Limb (tissue), 2 donors: ENCODE results near the gene UPF3A.
"Not testable (repeated sequence)": the region's sequence is repeated elsewhere in the genome, so short reads cannot be mapped to it uniquely, and the experiment has no call there.

ENCODE experiments used
- DNase-seq, 2 donors: peaks; one replicate each; pipeline ENCODE4 v3.0.0-alpha.2; 2016; ENCODE audit errors: extremely low spot score in 2 of 2

Gene UPF3A

DNA sequence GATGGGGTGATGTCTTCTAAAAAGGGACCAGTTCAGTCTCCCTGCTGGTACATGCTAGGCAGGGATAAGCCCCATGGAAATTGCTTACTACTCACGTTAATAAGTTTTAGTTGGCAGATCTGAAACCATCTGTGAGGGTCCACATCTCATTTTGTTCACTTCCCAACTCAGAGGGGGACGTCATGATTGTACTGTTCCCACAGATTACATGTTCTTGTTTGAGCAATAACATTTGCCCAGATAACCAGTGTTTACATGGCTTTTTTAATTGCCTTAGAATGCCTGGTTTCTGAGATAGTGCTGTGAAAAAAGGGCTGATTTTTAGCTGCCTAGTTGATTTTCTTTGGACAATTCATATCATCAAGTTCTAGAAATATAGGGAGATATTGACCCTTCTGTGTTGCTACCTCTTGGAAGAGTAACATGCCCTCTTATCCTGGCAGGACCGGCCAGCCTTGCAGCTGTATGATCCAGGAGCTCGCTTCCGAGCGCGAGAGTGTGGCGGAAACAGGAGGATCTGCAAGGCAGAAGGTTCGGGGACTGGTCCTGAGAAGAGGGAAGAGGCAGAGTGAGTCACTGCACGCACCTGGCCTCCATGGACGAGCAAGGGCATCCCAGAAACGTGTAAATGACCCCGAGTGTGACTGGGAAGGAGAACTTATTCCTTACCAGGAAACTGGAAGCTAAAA lies 23.1 kb downstream of the UPF3A start:
- no peak for DNase-seq

- DNase-seq: no peak
These were observed 27.7 kb downstream of the UPF3A start for GRCh38 chr13:114309086-114309485.

- DNase-seq: no peak
These were observed 28.5 kb downstream of the UPF3A start for GRCh38 chr13:114309806-114310410.

- DNase-seq: no peak
These were observed 29.6 kb downstream of the UPF3A start for GRCh38 chr13:114310956-114311355.

- no peak for DNase-seq
These were observed 30.0 kb downstream of the UPF3A start for GRCh38 chr13:114311387-114311786.

DNA sequence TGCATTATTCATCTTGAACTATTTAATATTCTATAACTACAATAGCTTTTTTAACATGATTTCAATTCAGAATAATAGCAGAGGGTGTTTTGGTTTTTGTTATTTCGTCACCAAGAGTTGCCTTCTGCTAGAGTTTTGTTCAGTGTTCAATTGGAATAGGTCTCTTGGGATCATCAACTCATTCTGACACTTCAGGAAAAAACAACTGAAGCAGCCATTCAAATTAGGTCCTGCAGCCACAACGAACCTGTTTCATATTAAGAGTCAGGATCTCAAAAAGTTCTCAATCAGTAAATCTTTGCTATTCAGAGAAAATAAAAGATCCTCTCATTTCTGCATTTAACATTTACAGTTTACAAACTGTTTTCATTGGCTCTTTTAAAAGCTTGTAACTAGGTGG lies 30.5 kb downstream of the UPF3A start:
- no peak for DNase-seq

DNA sequence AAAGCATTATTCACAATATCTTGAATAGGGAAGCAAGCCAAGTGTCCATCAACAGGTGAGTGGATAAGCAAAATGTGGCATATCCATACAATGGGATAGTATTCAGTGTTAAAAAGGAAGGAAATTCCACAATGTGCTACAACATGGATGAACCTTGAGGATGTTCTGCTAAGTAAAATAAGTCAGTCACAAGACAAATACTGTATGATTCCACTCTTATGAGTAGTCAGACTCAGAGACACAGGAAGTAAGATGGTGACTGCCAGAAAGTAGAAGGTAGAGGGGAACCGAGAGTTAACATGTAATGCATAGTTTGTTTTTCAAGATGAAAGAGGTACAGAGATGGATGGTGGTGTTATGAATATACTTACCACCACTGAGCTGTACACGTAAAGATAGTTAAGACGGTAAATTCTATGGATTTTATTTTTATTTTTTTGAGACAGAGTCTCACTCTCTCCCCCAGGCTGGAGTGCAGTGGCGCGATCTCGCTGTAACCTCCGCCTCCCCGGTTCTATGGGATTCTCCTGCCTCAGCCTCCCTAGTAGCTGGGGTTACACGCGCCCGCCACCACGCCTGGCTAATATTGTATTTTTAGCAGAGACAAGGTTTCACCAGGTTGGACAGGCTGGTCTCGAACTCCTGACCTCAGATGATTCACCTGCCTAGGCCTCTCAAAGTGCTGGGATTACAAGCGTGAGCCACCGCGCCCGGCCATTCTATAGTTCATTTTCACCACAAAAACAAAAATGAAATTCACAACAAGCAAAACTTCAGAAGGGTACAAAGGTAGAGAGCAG lies 31.9 kb downstream of the UPF3A start:
- no peak for DNase-seq

GRCh38 chr13:114314074-114314912 lies 32.9 kb downstream of the UPF3A start, which contains the start of gene CHAMP1:
CHAMP1 (plus strand) TSS chr13:114314503; CDS start chr13:114323843, 9,340 bp downstream.
- peak; percentile 94 to 97 for DNase-seq

GRCh38 chr13:114315074-114315785 lies 33.8 kb downstream of the UPF3A start:
- DNase-seq: no peak

GRCh38 chr13:114318624-114319023 lies 37.2 kb downstream of the UPF3A start:
- DNase-seq: no peak

DNA sequence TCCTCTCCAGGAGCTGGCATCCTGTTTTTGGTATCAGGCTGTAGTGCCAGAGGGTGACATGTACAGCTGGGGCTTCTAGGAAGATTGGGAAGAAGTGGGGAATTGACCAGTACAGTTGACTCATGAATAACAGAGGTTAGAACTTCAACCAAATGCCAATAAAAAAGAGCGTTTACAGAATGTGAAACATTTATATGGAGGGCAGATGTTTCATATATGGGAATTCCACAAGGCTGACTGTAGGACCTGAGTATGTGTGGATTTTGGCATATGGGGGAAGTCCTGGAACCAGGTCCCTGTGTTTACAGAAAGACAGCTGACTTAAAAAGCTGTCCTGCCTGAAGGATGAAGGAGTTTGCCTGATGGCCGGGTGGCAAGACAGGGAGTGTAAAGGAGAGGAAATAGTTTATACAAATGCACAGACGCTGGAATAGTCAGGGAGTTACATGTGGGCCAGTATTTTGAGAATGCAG lies 38.1 kb downstream of the UPF3A start:
- DNase-seq: no peak

GRCh38 chr13:114320065-114320464 lies 38.7 kb downstream of the UPF3A start:
- DNase-seq: no peak

GRCh38 chr13:114321256-114321655 lies 39.9 kb downstream of the UPF3A start:
- DNase-seq: no peak

DNA sequence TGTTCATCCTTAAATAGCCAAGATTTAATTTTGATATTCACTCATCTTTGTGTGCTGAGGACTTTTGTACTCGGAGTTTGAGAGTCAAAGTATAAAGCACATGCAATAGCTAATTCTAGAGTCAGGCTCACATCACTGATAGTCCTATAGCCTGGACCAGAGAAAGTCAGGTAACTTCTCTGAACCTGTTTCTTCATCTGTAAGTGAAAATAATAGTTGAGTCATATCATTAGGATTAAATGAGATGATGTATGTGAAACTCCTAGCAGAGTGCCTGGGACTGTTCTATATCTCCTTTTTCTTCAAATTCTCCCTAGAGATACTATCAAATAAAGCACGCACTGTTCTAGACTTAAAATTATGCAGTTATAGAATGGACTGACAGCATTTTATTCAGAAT lies 41.9 kb downstream of the UPF3A start:
- no peak for DNase-seq

- no peak for DNase-seq
These were observed 42.9 kb downstream of the UPF3A start for GRCh38 chr13:114324334-114324733.

DNA sequence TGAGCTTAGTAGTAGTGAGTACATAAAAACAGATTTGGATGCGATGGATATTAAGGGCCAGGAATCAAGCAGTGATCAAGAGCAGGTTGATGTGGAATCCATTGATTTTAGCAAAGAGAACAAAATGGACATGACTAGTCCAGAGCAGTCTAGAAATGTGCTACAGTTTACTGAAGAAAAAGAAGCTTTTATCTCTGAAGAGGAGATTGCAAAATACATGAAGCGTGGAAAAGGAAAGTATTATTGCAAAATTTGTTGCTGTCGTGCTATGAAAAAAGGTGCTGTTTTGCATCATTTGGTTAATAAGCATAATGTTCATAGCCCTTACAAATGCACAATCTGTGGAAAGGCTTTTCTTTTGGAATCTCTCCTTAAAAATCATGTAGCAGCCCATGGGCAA lies 44.3 kb downstream of the UPF3A start:
- DNase-seq: no peak

- no peak for DNase-seq
These were observed 46.6 kb downstream of the UPF3A start for GRCh38 chr13:114328034-114328433.

DNA sequence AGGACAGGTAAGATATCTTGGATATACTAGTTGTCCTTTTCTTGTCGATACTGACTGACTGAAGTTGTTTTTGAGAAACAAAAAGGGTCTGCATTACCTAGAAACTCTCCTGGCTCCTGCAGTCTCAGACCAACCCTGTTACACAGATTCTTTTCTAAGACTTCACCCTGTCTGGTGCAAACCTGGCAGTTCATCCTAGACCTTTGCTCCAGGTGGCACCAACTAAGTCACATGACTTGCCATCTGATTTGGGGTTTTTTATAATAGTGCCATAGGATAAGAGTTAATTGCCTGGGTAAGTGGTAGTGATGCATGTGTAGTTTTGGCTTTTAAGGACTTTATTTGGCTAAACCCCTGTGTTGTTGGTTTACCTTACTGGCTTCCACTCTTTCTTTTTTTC lies 47.2 kb downstream of the UPF3A start:
- DNase-seq: no peak

DNA sequence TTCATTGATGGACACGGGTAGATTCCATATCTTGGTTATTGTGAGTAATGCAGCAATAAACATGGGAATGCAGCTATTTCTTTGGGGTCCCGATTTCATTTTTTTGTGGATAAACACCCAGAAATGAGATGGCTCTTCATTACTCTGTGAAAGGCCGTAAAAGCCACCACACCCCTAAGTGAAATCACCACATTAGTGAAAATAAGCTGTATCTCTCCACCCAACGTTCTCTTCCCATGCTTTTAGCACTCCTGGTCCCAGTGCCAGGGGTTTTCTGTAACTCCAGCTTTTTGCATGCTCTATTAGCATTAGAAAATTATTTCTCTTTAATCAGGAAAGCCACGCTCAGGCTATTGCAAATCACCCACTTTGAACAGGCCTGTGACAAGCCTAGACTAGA lies 48.7 kb downstream of the UPF3A start:
- no peak for DNase-seq

DNA sequence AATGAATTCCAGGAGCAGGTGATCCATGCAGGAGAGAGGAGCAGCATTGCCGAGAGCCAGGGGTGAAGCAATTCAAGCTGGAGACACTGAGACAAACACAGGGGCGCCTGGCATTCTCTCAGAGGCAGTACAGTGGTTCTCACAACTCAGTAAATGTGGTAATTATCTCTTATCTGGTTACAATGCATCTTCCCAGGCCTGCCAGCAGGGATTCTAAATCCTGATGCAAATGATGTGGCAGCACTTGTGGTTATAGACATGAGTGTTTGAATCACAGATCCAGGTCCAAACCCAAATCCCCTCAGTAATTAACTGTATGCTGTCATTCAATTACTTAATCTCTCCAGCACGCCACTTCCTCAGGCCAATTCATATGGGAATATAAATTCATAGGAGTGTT lies 52.5 kb downstream of the UPF3A start:
- DNase-seq: not testable (repeated sequence)
